Lower leg skin (tissue), 3 donors: ENCODE data around the gene COX7C.

ENCODE experiments used
- POLR2A ChIP-seq, 2 donors: fragments of 450-650 bp; IDR thresholded peaks; one replicate each; pipeline ENCODE4 v1.6.1; 2016 to 2017; ENCODE audit warnings: antibody characterized with exemption in 2 of 2, mild to moderate bottlenecking in 1 of 2, moderate library complexity in 1 of 2
- TF ChIP-seq, protein P1 (sequence below), 3 donors: fragments of 450-650 bp; IDR thresholded peaks; one replicate each; pipeline ENCODE4 v1.5.1; 2016; ENCODE audit warnings: antibody characterized with exemption in 3 of 3, mild to moderate bottlenecking in 3 of 3, moderate library complexity in 2 of 3

DNA sequence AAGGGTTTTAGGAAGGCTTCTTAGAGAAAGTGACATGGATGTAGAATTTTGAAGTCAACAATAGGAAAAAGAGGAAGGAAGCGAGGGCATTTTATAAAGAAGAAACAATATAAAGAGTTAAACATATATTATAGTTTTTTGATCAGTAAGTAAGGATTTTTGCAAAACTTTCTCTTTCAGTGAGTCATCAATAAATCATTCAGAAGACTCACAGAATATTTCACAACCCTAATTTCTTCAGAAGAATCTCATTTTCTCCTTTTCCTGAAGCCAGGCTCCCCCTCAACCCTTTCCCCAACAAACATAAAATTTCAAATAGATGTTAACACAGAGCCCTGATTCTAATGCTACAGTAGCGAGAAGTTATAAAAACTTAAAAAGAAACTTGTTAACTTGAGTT, 4.3 kb upstream of the COX7C start:
- TF ChIP-seq, protein P1, sequence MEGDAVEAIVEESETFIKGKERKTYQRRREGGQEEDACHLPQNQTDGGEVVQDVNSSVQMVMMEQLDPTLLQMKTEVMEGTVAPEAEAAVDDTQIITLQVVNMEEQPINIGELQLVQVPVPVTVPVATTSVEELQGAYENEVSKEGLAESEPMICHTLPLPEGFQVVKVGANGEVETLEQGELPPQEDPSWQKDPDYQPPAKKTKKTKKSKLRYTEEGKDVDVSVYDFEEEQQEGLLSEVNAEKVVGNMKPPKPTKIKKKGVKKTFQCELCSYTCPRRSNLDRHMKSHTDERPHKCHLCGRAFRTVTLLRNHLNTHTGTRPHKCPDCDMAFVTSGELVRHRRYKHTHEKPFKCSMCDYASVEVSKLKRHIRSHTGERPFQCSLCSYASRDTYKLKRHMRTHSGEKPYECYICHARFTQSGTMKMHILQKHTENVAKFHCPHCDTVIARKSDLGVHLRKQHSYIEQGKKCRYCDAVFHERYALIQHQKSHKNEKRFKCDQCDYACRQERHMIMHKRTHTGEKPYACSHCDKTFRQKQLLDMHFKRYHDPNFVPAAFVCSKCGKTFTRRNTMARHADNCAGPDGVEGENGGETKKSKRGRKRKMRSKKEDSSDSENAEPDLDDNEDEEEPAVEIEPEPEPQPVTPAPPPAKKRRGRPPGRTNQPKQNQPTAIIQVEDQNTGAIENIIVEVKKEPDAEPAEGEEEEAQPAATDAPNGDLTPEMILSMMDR (IDR thresholded peaks at IDR 0.05), result no peak
- TF ChIP-seq POLR2A (IDR thresholded peaks at IDR 0.05), result no peak
